H9 (cell line): Measurements from ENCODE around the gene FRYL. TPM values are rescaled to one million over a fixed set of nuclear protein-coding genes. Genes with fewer than 3 reads are reported as not detected.
"Not testable (repeated sequence)": the region's sequence is repeated elsewhere in the genome, so short reads cannot be mapped to it uniquely, and the experiment has no call there.

Source experiments
- DNase-seq: peaks from one replicate; pipeline ENCODE4 v3.0.0-alpha.2; 2017
- H2AFZ ChIP-seq: one replicate; pipeline ENCODE4 v1.6.1; 2013; ENCODE audit warnings: mild to moderate bottlenecking, low read length, control low read depth, moderate library complexity
- H2AK5ac ChIP-seq: 2 replicates; pipeline ENCODE4 v1.6.1; 2013; ENCODE audit warnings: low read length, control low read depth, mixed read lengths; ENCODE audit not compliant: insufficient read length
- H2BK120ac ChIP-seq: one replicate; pipeline ENCODE4 v1.6.1; 2013; ENCODE audit warnings: low read depth, mild to moderate bottlenecking, low read length, control low read depth, inconsistent platforms; ENCODE audit not compliant: poor library complexity, severe bottlenecking
- H2BK12ac ChIP-seq: 2 replicates; pipeline ENCODE4 v1.6.1; 2013; ENCODE audit warnings: low read length, control low read depth, mixed read lengths, low read depth; ENCODE audit not compliant: insufficient read length
- H2BK15ac ChIP-seq: 2 replicates; pipeline ENCODE4 v1.6.1; 2013; ENCODE audit warnings: low read depth, low read length, control low read depth
- H2BK20ac ChIP-seq: one replicate; pipeline ENCODE4 v1.6.1; 2013; ENCODE audit warnings: low read depth, mild to moderate bottlenecking, low read length, control low read depth, inconsistent platforms; ENCODE audit not compliant: poor library complexity, severe bottlenecking
- H2BK5ac ChIP-seq: 2 replicates; pipeline ENCODE4 v1.6.1; 2013; ENCODE audit warnings: low read length, control low read depth, mixed read lengths; ENCODE audit not compliant: insufficient read length
- H3K14ac ChIP-seq: 2 replicates; pipeline ENCODE4 v1.6.1; 2013; ENCODE audit warnings: low read length, control low read depth; ENCODE audit not compliant: insufficient read depth
- H3K18ac ChIP-seq: 2 replicates; pipeline ENCODE4 v1.6.1; 2013; ENCODE audit warnings: low read depth, mild to moderate bottlenecking, mixed read lengths, low read length, control low read depth; ENCODE audit not compliant: insufficient read length
- H3K23ac ChIP-seq: 2 replicates; pipeline ENCODE4 v1.6.1; 2013; ENCODE audit warnings: low read length, control low read depth, mixed read lengths, low read depth; ENCODE audit not compliant: insufficient read length
- H3K23me2 ChIP-seq: 2 replicates; pipeline ENCODE4 v1.6.1; 2013; ENCODE audit warnings: low read depth, mild to moderate bottlenecking, mixed read lengths, low read length, control low read depth; ENCODE audit not compliant: insufficient read length, poor library complexity, severe bottlenecking
- H3K27ac ChIP-seq: 2 replicates; pipeline ENCODE4 v1.5.1; 2013; ENCODE audit warnings: low read length, control low read depth, mixed read lengths, low read depth; ENCODE audit not compliant: insufficient read length
- H3K27me3 ChIP-seq: 2 replicates; pipeline ENCODE4 v1.6.1; 2013; ENCODE audit warnings: low read length, control low read depth, inconsistent platforms; ENCODE audit not compliant: insufficient read depth
- H3K4ac ChIP-seq: 2 replicates; pipeline ENCODE4 v1.6.1; 2013; ENCODE audit warnings: low read depth, mild to moderate bottlenecking, control low read depth, inconsistent platforms, low read length, moderate library complexity
- H3K4me1 ChIP-seq: 2 replicates; pipeline ENCODE4 v1.6.1; 2013; ENCODE audit warnings: low read length, control low read depth, inconsistent platforms; ENCODE audit not compliant: insufficient read depth
- H3K4me2 ChIP-seq: 2 replicates; pipeline ENCODE4 v1.6.1; 2013; ENCODE audit warnings: low read length, control low read depth, mixed read lengths; ENCODE audit not compliant: insufficient read length, insufficient read depth
- H3K56ac ChIP-seq: 2 replicates; pipeline ENCODE4 v1.6.1; 2013; ENCODE audit warnings: low read depth, mild to moderate bottlenecking, mixed read lengths, low read length, control low read depth; ENCODE audit not compliant: insufficient read length
- H3K79me1 ChIP-seq: 2 replicates; pipeline ENCODE4 v1.6.1; 2013; ENCODE audit warnings: low read depth, mild to moderate bottlenecking, moderate library complexity, low read length, control low read depth, inconsistent platforms; ENCODE audit not compliant: insufficient read depth, poor library complexity, severe bottlenecking
- H3K79me2 ChIP-seq: 2 replicates; pipeline ENCODE4 v1.6.1; 2013; ENCODE audit warnings: low read length, control low read depth, inconsistent platforms; ENCODE audit not compliant: insufficient read depth
- H3K9ac ChIP-seq: 2 replicates; pipeline ENCODE4 v1.6.1; 2013; ENCODE audit warnings: low read length, control low read depth, mixed read lengths; ENCODE audit not compliant: insufficient read length; ENCODE audit errors: extremely low read depth
- H3K9me3 ChIP-seq: one replicate; pipeline ENCODE4 v1.6.1; 2013; ENCODE audit warnings: low read depth, low read length, inconsistent platforms; ENCODE audit not compliant: control insufficient read depth
- H3T11ph ChIP-seq: one replicate; pipeline ENCODE4 v1.6.1; 2013; ENCODE audit warnings: mild to moderate bottlenecking, low read length, control low read depth, inconsistent platforms
- H4K20me1 ChIP-seq: one replicate; pipeline ENCODE4 v1.6.1; 2013; ENCODE audit not compliant: control insufficient read depth, insufficient read length, insufficient read depth
- H4K5ac ChIP-seq: 2 replicates; pipeline ENCODE4 v1.6.1; 2013; ENCODE audit warnings: low read depth, mild to moderate bottlenecking, mixed read lengths, low read length, control low read depth; ENCODE audit not compliant: insufficient read length
- H4K8ac ChIP-seq: replicated peaks from 2 replicates; pipeline ENCODE4 v1.6.1; 2013; ENCODE audit warnings: low read length, control low read depth, mixed read lengths, low read depth; ENCODE audit not compliant: insufficient read length
- H4K91ac ChIP-seq: 2 replicates; pipeline ENCODE4 v1.6.1; 2013; ENCODE audit warnings: low read depth, mild to moderate bottlenecking, moderate library complexity, mixed read lengths, low read length, control low read depth; ENCODE audit not compliant: insufficient read length
- H3K27ac Mint-ChIP-seq, 3 experiments: 2 replicates in 2 of 3; 3 replicates in 1 of 3; pipeline ENCODE4 v1.8.0; 2020 to 2021; ENCODE audit warnings: mixed read lengths in 3 of 3, mild to moderate bottlenecking in 1 of 3, moderate library complexity in 1 of 3
- H3K27me3 Mint-ChIP-seq: 2 replicates; pipeline ENCODE4 v1.8.0; 2021; ENCODE audit warnings: low read depth, mild to moderate bottlenecking, moderate library complexity, mixed read lengths
- H3K36me3 Mint-ChIP-seq, 3 experiments: 2 replicates in 2 of 3; 3 replicates in 1 of 3; pipeline ENCODE4 v1.8.0; 2020 to 2021; ENCODE audit warnings: low read depth in 3 of 3, mixed read lengths in 3 of 3; ENCODE audit not compliant: insufficient read depth in 1 of 3
- H3K4me1 Mint-ChIP-seq, 2 experiments: 2 replicates each; pipeline ENCODE4 v1.8.0; 2020; ENCODE audit warnings: mixed read lengths in 2 of 2
- H3K4me3 Mint-ChIP-seq, 2 experiments: 2 replicates in 1 of 2; 3 replicates in 1 of 2; pipeline ENCODE4 v1.8.0; 2020 to 2021; ENCODE audit warnings: mild to moderate bottlenecking in 2 of 2, mixed read lengths in 2 of 2, moderate library complexity in 1 of 2
- H3K9me3 Mint-ChIP-seq, 2 experiments: 2 replicates in 1 of 2; 3 replicates in 1 of 2; pipeline ENCODE4 v1.8.0; 2020; ENCODE audit warnings: mild to moderate bottlenecking in 2 of 2, mixed read lengths in 2 of 2, moderate library complexity in 1 of 2
- CTCF ChIP-seq: fragments of 200-600 bp; sonication (generic); conservative IDR thresholded peaks from 3 replicates; pipeline ENCODE4 v1.8.0; 2021; ENCODE audit warnings: antibody characterized with exemption, mild to moderate bottlenecking
- WGBS: extraction: QIAGEN DNeasy Blood & Tissue Kit; methylation state at CpG from one replicate; pipeline ENCODE4 v1.1.7; 2013; ENCODE audit warnings: missing lambda C conversion rate, low lambda C conversion rate, mixed read lengths; ENCODE audit not compliant: insufficient read length; ENCODE audit errors: extremely low coverage; 5-methylcytosine and 5-hydroxymethylcytosine counted together
- total RNA-seq: library from RNA; stranded (reverse); gene quantifications from 2 replicates; pipeline ENCODE4 v1.2.1, GENCODE V29; 2021

The FRYL gene
- total RNA-seq, 1 experiment from 2014 or later = 31.5 TPM

- no peaks in the 10 kb centered on the region; the same call in 1 of the 2 replicates for H3K27me3 Mint-ChIP-seq
- H2BK120ac ChIP-seq = no peak overlapping the region
- no peaks in the 10 kb centered on the region for H3K27me3 ChIP-seq
- H3K4ac ChIP-seq = no peak overlapping the region
- DNase-seq = no peak
- no peaks in the 10 kb centered on the region for H3K9me3 Mint-ChIP-seq
- no peaks in the 10 kb centered on the region for H3K36me3 Mint-ChIP-seq
- no peak overlapping the region for H3K9ac ChIP-seq
- no peaks in the 10 kb centered on the region for H3K4me1 ChIP-seq
- WGBS = no CpG with 5 or more reads among the region's 6 CpGs
- no peaks in the 10 kb centered on the region for H3K79me2 ChIP-seq
- H3K27ac Mint-ChIP-seq = no peak overlapping the region
- no peak overlapping the region for H4K5ac ChIP-seq
- no peak overlapping the region for H3K14ac ChIP-seq
- H3K27ac ChIP-seq = no peak overlapping the region
- peaks cover 12 to 13% of the 10 kb centered on the region in 2 experiments for H3K4me1 Mint-ChIP-seq
- H2AFZ ChIP-seq = no peak overlapping the region
- H3K18ac ChIP-seq = no peak overlapping the region
- no peak overlapping the region for H4K8ac ChIP-seq
- no peak overlapping the region for H3T11ph ChIP-seq
- H2BK12ac ChIP-seq = no peak overlapping the region
- H3K23me2 ChIP-seq = no peaks in the 10 kb centered on the region
- H4K91ac ChIP-seq = no peak overlapping the region
- H3K4me2 ChIP-seq = no peak overlapping the region
- no peaks in the 10 kb centered on the region for H3K9me3 ChIP-seq
- no peak overlapping the region for H3K56ac ChIP-seq
- no peaks in the 10 kb centered on the region for H3K79me1 ChIP-seq
- no peak overlapping the region for H2BK20ac ChIP-seq
- no peak for TF ChIP-seq CTCF
- peaks cover 3% of the 10 kb centered on the region for H4K20me1 ChIP-seq
- no peak overlapping the region for H2AK5ac ChIP-seq
- H3K23ac ChIP-seq = no peak overlapping the region
- no peak overlapping the region for H2BK15ac ChIP-seq
- no peak overlapping the region for H3K4me3 Mint-ChIP-seq
- no peak overlapping the region for H2BK5ac ChIP-seq
Measured at GRCh38 chr4:48816971-48817370, 36.9 kb upstream of the FRYL start.

- H2BK15ac ChIP-seq, H3K9me3 ChIP-seq, H2BK120ac ChIP-seq, H3K4me2 ChIP-seq, H3K4me3 Mint-ChIP-seq, H3K56ac ChIP-seq, H3K4ac ChIP-seq, H4K5ac ChIP-seq, H3T11ph ChIP-seq, H3K9me3 Mint-ChIP-seq, H4K20me1 ChIP-seq, H3K23me2 ChIP-seq, DNase-seq, H3K27ac ChIP-seq, H3K18ac ChIP-seq, H2BK5ac ChIP-seq, H3K27me3 Mint-ChIP-seq, H2AK5ac ChIP-seq, H3K14ac ChIP-seq, H3K4me1 ChIP-seq, H2BK20ac ChIP-seq, H3K27me3 ChIP-seq, H4K8ac ChIP-seq, H2AFZ ChIP-seq, H3K27ac Mint-ChIP-seq, H3K79me2 ChIP-seq, H3K79me1 ChIP-seq, H4K91ac ChIP-seq, H3K23ac ChIP-seq, H2BK12ac ChIP-seq, H3K9ac ChIP-seq, H3K36me3 Mint-ChIP-seq: not testable (repeated sequence)
- H3K4me1 Mint-ChIP-seq = peaks cover 12 to 13% of the 10 kb centered on the region in 2 experiments
- no CpG with 5 or more reads among the region's 7 CpGs for WGBS
Measured at GRCh38 chr4:48816297-48816696, 36.2 kb upstream of the FRYL start.
